Kidney (tissue), 14 donors: ENCODE measurements around the gene KCNQ1. TPM values are rescaled to one million over a fixed set of nuclear protein-coding genes. Genes with fewer than 3 reads are reported as not detected.
A peak's percentile ranks its signal among the peaks of the same experiment; 100 is the strongest.

Experiments
- DNase-seq, 5 donors: peaks; one replicate each; pipeline ENCODE4 v3.0.0-alpha.2; 2013 to 2020
- FAIRE-seq: peaks from 2 replicates; lab custom pipeline; 2012; peaks lifted over from hg19 to GRCh38; lab: Jason Lieb, UNC
- H3K27ac ChIP-seq, 2 donors: one replicate each; pipeline ENCODE4 v1.7.0; 2013; ENCODE audit warnings: low read depth in 2 of 2, low read length in 2 of 2, inconsistent platforms in 1 of 2
- H3K27me3 ChIP-seq: one replicate; pipeline ENCODE4 v1.7.1; 2013; ENCODE audit warnings: low read length, inconsistent platforms; ENCODE audit not compliant: control insufficient read depth, insufficient read depth
- H3K36me3 ChIP-seq, 3 donors: one replicate each; pipeline versions ENCODE4 v1.7.0 to v1.7.1; 2013; ENCODE audit warnings: low read length in 3 of 3, control low read depth in 1 of 3, inconsistent platforms in 1 of 3; ENCODE audit not compliant: insufficient read depth in 3 of 3, control insufficient read depth in 2 of 3
- H3K4me1 ChIP-seq, 3 donors: one replicate each; pipeline versions ENCODE4 v1.7.0 to v1.7.1; 2013; ENCODE audit warnings: low read length in 3 of 3, inconsistent platforms in 1 of 3, low read depth in 1 of 3; ENCODE audit not compliant: control insufficient read depth in 2 of 3, insufficient read depth in 2 of 3
- H3K4me3 ChIP-seq, 3 donors: one replicate each; pipeline versions ENCODE4 v1.7.0 to v1.8.1; 2013; ENCODE audit warnings: low read length in 3 of 3, control low read depth in 1 of 3, inconsistent platforms in 1 of 3
- H3K9ac ChIP-seq, 3 donors: one replicate each; pipeline versions ENCODE4 v1.7.0 to v1.7.1; 2013; ENCODE audit warnings: low read length in 3 of 3, control low read depth in 1 of 3, inconsistent platforms in 1 of 3
- H3K9me3 ChIP-seq, 3 donors: one replicate each; pipeline versions ENCODE4 v1.7.0 to v1.7.1; 2013; ENCODE audit warnings: low read length in 3 of 3, control low read depth in 1 of 3, inconsistent platforms in 1 of 3; ENCODE audit not compliant: control insufficient read depth in 2 of 3, insufficient read depth in 1 of 3
- intact Hi-C: fragments of 100-400 bp; cut with DNase I; formaldehyde crosslinking; loops from one replicate; pipeline ENCODE4 v1.11.1; 2022
- polyA plus RNA-seq: library from polyadenylated mRNA; stranded (reverse); fragments of 350-450 nt; fragmentation: Illumina TruSeq; extraction: RNeasy Lipid Tissue Mini Kit (QIAGEN cat#74804); gene quantifications from one replicate; pipeline ENCODE4 v1.2.3, GENCODE V29; 2014; ENCODE audit warnings: low read depth, low replicate concordance; ENCODE audit not compliant: insufficient read depth
- total RNA-seq: library from RNA; stranded (reverse); fragmentation: NEBNext Ultra II Directional; extraction: Animal tissue kit (Norgen Biotek cat#: 25700); gene quantifications from one replicate; pipeline ENCODE4 v1.2.1, GENCODE V29; 2021
- TF ChIP-seq, protein P1 (sequence below): IDR thresholded peaks from 3 replicates; pipeline ENCODE4 v1.5.1; 2012; ENCODE audit warnings: mild to moderate bottlenecking, moderate library complexity, borderline replicate concordance; ENCODE audit not compliant: insufficient read depth; ENCODE audit errors: extremely low read depth
- donor health status: control.
- donor health status: control.
- donor health status: control.
- donor health status: control.
- donor health status: control.
- donor health status: DM: yes; HTN: yes; CAD: no.
- donor health status: Normal renal cell carcinoma (clear cell type).

The KCNQ1 gene
- total and polyA plus RNA-seq, 2 donors from 2014 or later: 45.5 to 49.4 TPM

- Histone ChIP-seq H3K4me1 (peaks cover 0 to 44% (median 39%) of the 10 kb centered on the region in 3 donors), H3K4me3 (no peak overlapping the region), H3K9me3 (no peaks in the 10 kb centered on the region), H3K27ac (no peak overlapping the region), H3K36me3 (peaks cover 0 to 5% (median 0%) of the 10 kb centered on the region in 3 donors), H3K9ac (no peak overlapping the region), H3K27me3 (no peaks in the 10 kb centered on the region)
- peak in 2 of 5 donors; percentile 24 to 44 for DNase-seq
- intact Hi-C loops: no loop called here
- TF ChIP-seq, protein P1, sequence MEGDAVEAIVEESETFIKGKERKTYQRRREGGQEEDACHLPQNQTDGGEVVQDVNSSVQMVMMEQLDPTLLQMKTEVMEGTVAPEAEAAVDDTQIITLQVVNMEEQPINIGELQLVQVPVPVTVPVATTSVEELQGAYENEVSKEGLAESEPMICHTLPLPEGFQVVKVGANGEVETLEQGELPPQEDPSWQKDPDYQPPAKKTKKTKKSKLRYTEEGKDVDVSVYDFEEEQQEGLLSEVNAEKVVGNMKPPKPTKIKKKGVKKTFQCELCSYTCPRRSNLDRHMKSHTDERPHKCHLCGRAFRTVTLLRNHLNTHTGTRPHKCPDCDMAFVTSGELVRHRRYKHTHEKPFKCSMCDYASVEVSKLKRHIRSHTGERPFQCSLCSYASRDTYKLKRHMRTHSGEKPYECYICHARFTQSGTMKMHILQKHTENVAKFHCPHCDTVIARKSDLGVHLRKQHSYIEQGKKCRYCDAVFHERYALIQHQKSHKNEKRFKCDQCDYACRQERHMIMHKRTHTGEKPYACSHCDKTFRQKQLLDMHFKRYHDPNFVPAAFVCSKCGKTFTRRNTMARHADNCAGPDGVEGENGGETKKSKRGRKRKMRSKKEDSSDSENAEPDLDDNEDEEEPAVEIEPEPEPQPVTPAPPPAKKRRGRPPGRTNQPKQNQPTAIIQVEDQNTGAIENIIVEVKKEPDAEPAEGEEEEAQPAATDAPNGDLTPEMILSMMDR: no peak
- FAIRE-seq: no peak
Measured at GRCh38 chr11:2686360-2687222, 241.8 kb downstream of the KCNQ1 start.

DNA sequence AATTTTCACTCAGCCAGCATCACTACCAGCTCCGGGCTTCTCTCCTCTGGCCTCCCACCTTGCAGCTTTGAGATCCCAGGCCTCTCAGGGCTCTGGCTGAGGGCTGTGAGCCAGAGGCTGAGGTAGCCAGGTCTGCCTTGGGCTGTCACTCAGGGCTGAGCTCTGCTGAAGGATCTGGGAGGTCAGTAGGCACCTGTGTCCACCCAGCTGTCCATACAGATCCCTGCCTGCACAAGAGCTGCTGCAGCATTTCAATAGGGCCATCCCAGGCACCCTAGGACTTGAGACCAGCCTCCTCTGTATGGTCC lies 242.4 kb downstream of the KCNQ1 start:
- TF ChIP-seq, protein P1: no peak
- Histone ChIP-seq H3K27ac (no peak overlapping the region), H3K4me1 (peaks cover 0 to 46% (median 41%) of the 10 kb centered on the region in 3 donors), H3K27me3 (no peaks in the 10 kb centered on the region), H3K9ac (no peak overlapping the region), H3K4me3 (no peak overlapping the region), H3K9me3 (no peaks in the 10 kb centered on the region), H3K36me3 (peaks cover 0 to 5% (median 0%) of the 10 kb centered on the region in 3 donors)
- DNase-seq (no peak), FAIRE-seq (no peak)
- intact Hi-C loops: no loop called here

DNA sequence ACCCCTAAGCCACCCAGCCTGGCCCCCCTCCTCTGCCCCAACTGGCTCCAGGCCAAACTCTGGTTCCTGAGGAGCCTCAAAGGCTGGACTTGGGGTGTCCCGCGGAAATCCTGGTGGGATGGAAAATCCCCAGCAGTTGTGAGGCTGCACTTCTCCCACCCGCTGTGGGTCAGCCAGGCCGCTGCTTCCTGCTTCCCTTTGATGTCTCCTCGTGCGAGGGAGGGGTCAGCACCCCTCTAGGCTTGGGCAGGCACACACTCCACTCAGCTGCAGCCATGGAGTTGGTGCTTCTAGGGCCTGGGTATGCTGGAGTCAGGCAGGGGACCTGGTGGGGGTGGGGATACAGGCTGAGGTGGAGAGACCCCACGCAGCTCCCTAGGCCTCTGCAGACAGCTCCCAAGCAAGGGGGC lies 243.0 kb downstream of the KCNQ1 start:
- FAIRE-seq (no peak), DNase-seq (peak in 4 of 5 donors; percentile 49 to 77 (median 64))
- Histone ChIP-seq H3K9ac (no peak overlapping the region), H3K27ac (no peak overlapping the region), H3K4me1 (peaks cover 0 to 50% (median 45%) of the 10 kb centered on the region in 3 donors), H3K36me3 (no peaks in the 10 kb centered on the region), H3K4me3 (no peak overlapping the region), H3K9me3 (no peaks in the 10 kb centered on the region), H3K27me3 (no peaks in the 10 kb centered on the region)
- TF ChIP-seq, protein P1: no peak
- intact Hi-C loops: no loop called here
